DND-41 (cell line): ENCODE data around the gene TUFM.
"Not testable (repeated sequence)": the region's sequence is repeated elsewhere in the genome, so short reads cannot be mapped to it uniquely, and the experiment has no call there.

ENCODE experiments used
- ATAC-seq: fragments of 200-7000 bp; cut with Tn5 transposase; 3 replicates; pipeline ENCODE4 v1.9.1; 2021; ENCODE audit warnings: low read depth; ENCODE audit not compliant: insufficient read depth
- DNase-seq: peaks from one replicate; pipeline ENCODE4 v3.0.0-alpha.2; 2020
- H2AFZ ChIP-seq: 2 replicates; pipeline ENCODE4 v1.6.0; 2012; ENCODE audit warnings: low read depth, low read length
- H3K27ac ChIP-seq: 2 replicates; pipeline ENCODE4 v1.5.1; 2012; ENCODE audit warnings: low read length, inconsistent platforms
- H3K27me3 ChIP-seq: fragments of 200-600 bp; sonication (generic); 2 replicates; pipeline ENCODE4 v1.6.0; 2012; ENCODE audit warnings: low read length, mild to moderate bottlenecking, inconsistent platforms; ENCODE audit not compliant: insufficient read depth, poor library complexity
- H3K36me3 ChIP-seq: 2 replicates; pipeline ENCODE4 v1.5.1; 2012; ENCODE audit warnings: low read length, inconsistent platforms; ENCODE audit not compliant: insufficient read depth
- H3K4me1 ChIP-seq: 2 replicates; pipeline ENCODE4 v1.5.1; 2012; ENCODE audit warnings: mild to moderate bottlenecking, low read length; ENCODE audit not compliant: insufficient read depth
- H3K4me2 ChIP-seq: 2 replicates; pipeline ENCODE4 v1.6.0; 2012; ENCODE audit warnings: mild to moderate bottlenecking, moderate library complexity, low read length, inconsistent platforms; ENCODE audit not compliant: insufficient read depth
- H3K4me3 ChIP-seq, 2 experiments: fragments of 200-600 bp in 1 of 2; shearing (Covaris generic) in 1 of 2; 2 replicates each; pipeline ENCODE4 v1.5.1; 2012 to 2016; ENCODE audit warnings: inconsistent platforms in 2 of 2, low read length in 2 of 2, mild to moderate bottlenecking in 2 of 2, low read depth in 1 of 2, moderate library complexity in 1 of 2
- H3K79me2 ChIP-seq: 2 replicates; pipeline ENCODE4 v1.6.0; 2012; ENCODE audit warnings: low read length, inconsistent platforms; ENCODE audit not compliant: insufficient read depth
- H3K9ac ChIP-seq: 2 replicates; pipeline ENCODE4 v1.6.0; 2012; ENCODE audit warnings: low read depth, mild to moderate bottlenecking, inconsistent platforms, low read length, moderate library complexity
- H3K9me3 ChIP-seq: 2 replicates; pipeline ENCODE4 v1.5.1; 2012; ENCODE audit warnings: low read length, moderate library complexity, mild to moderate bottlenecking, inconsistent platforms; ENCODE audit not compliant: insufficient read depth, severe bottlenecking
- H4K20me1 ChIP-seq: 2 replicates; pipeline ENCODE4 v1.6.0; 2012; ENCODE audit warnings: low read length; ENCODE audit not compliant: insufficient read depth
- EZH2 ChIP-seq: IDR thresholded peaks from 3 replicates; pipeline ENCODE4 v1.6.1; 2012; ENCODE audit warnings: borderline replicate concordance, low read depth, mild to moderate bottlenecking, moderate library complexity, low read length, inconsistent platforms; ENCODE audit not compliant: severe bottlenecking
- TF ChIP-seq, protein P1 (sequence below): IDR thresholded peaks from 2 replicates; pipeline ENCODE4 v1.5.1; 2012; ENCODE audit warnings: borderline replicate concordance, low read length, moderate library complexity, mild to moderate bottlenecking; ENCODE audit not compliant: poor library complexity, severe bottlenecking; ENCODE audit errors: extremely low read depth

The TUFM gene

DNA sequence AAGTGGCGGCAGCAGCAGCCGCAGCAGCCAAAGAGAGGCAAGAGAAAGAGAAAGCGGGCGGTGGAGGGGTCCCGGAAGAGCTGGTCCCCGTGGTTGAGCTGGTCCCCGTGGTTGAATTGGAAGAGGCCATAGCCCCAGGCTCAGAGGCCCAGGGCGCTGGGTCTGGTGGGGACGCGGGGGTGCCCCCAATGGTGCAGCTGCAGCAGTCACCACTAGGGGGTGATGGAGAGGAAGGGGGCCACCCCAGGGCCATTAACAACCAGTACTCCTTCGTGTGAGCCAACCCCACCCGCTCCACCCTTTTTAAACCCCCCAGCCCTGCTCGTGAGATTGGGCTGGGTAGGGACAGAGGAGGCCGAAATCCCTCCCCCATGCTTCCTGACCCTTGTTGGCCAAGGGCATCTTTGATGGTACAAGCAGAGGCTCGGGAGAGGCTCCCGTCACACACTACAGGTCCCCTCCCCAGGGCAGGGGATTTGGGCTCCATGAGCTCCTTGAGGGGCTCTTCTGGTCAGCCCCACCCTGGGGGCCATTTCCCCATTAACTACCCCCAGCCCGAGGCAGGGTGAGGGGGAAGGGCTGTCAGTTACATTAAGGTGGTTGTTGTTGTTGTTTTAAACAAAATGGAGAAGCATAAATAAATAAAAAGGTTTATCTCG is 27.5 kb upstream of the TUFM start:
- DNase-seq, result peak; percentile 60

DNA sequence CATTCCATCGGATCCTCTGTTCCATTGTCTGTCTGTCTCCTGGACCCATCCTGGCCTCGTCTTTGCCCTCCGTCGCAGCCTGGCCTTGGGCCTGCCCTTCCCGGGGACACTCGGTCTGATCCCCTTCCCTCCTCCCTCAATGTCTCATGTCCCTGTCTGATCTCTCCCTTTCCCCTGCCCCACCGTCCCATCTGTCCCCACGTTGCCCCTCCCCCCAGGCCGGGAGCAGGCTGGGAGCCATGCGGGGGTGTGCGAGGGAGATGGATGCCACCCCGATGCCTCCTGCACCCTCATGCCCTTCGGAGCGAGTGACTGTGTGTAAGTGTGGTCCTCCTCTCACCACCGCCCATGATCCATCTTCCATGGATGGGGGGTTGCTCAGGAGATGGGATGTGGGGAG is 26.8 kb upstream of the TUFM start:
- H3K9me3 ChIP-seq, result no peaks in the 10 kb centered on the region
- no peaks in the 10 kb centered on the region; the same call in 1 of the 2 replicates for H3K79me2 ChIP-seq
- peaks cover 63% of the 10 kb centered on the region for H3K36me3 ChIP-seq
- no peaks in the 10 kb centered on the region for H3K4me1 ChIP-seq
- no peak overlapping the region for H3K9ac ChIP-seq
- no peaks in the 10 kb centered on the region for H3K27me3 ChIP-seq
- DNase-seq (no peak), ATAC-seq (no peak)
- no peak overlapping the region for H3K27ac ChIP-seq
- TF ChIP-seq, protein P1, sequence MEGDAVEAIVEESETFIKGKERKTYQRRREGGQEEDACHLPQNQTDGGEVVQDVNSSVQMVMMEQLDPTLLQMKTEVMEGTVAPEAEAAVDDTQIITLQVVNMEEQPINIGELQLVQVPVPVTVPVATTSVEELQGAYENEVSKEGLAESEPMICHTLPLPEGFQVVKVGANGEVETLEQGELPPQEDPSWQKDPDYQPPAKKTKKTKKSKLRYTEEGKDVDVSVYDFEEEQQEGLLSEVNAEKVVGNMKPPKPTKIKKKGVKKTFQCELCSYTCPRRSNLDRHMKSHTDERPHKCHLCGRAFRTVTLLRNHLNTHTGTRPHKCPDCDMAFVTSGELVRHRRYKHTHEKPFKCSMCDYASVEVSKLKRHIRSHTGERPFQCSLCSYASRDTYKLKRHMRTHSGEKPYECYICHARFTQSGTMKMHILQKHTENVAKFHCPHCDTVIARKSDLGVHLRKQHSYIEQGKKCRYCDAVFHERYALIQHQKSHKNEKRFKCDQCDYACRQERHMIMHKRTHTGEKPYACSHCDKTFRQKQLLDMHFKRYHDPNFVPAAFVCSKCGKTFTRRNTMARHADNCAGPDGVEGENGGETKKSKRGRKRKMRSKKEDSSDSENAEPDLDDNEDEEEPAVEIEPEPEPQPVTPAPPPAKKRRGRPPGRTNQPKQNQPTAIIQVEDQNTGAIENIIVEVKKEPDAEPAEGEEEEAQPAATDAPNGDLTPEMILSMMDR, result no peak
- no peak for TF ChIP-seq EZH2
- H4K20me1 ChIP-seq, result peaks cover 10% of the 10 kb centered on the region; the same call in 1 of the 2 replicates
- no peak overlapping the region for H2AFZ ChIP-seq
- H3K4me3 ChIP-seq, result no peak overlapping the region
- H3K4me2 ChIP-seq, result no peak overlapping the region

More for the DNA sequence above, 27.5 kb upstream of the TUFM start:
- H2AFZ ChIP-seq, result no peak overlapping the region
- H3K9ac ChIP-seq, result no peak overlapping the region
- H3K4me3 ChIP-seq, result no peak overlapping the region
- peaks cover 10% of the 10 kb centered on the region; the same call in 1 of the 2 replicates for H4K20me1 ChIP-seq
- peaks cover 59% of the 10 kb centered on the region for H3K36me3 ChIP-seq
- H3K27me3 ChIP-seq, result no peaks in the 10 kb centered on the region
- no peak overlapping the region for H3K4me2 ChIP-seq
- peak; percentile 75 for ATAC-seq
- no peak overlapping the region for H3K27ac ChIP-seq
- H3K4me1 ChIP-seq, result peaks cover 7% of the 10 kb centered on the region
- no peaks in the 10 kb centered on the region for H3K9me3 ChIP-seq
- TF ChIP-seq EZH2, result no peak
- TF ChIP-seq, protein P1, result peak; percentile 81
- H3K79me2 ChIP-seq, result no peaks in the 10 kb centered on the region; the same call in 1 of the 2 replicates

DNA sequence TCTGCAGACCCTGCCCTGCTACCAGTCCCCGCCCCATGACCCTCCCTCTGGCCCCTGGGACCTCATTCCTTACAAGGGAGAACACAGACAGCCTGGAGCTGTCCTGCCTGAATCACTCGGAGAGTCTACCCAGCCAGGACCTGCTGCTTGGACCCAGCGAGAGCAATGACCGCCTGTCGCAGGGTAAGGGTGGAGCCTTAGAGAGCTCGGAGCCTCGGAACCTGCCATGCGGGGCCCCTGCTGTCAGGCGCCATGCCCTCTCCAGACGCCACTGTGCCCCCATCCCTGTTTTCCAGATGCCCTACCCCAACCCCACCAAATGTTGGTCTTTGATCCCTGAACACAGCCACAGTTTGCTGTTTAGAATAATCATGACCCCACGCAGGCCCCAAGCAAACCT is 23.1 kb upstream of the TUFM start:
- Histone ChIP-seq H2AFZ (no peak overlapping the region), H3K27me3 (no peaks in the 10 kb centered on the region), H3K36me3 (peaks cover 77% of the 10 kb centered on the region), H3K79me2 (peaks cover 34% of the 10 kb centered on the region), H4K20me1 (peaks cover 15% of the 10 kb centered on the region; the same call in 1 of the 2 replicates), H3K27ac (no peak overlapping the region), H3K4me2 (no peak overlapping the region), H3K9ac (no peak overlapping the region), H3K9me3 (no peaks in the 10 kb centered on the region), H3K4me3 (no peak overlapping the region), H3K4me1 (peaks cover 17% of the 10 kb centered on the region)
- DNase-seq (no peak), ATAC-seq (no peak)
- TF ChIP-seq EZH2, result no peak
- TF ChIP-seq, protein P1, result no peak

GRCh38 chr16:28867646-28868045 is 21.5 kb upstream of the TUFM start:
- H3K4me2 ChIP-seq, H3K27me3 ChIP-seq, H3K27ac ChIP-seq, H3K9me3 ChIP-seq, H3K4me3 ChIP-seq, H2AFZ ChIP-seq, H3K9ac ChIP-seq, DNase-seq, ATAC-seq: not testable (repeated sequence)
- H3K4me1 ChIP-seq, result peaks cover 19% of the 10 kb centered on the region
- peaks cover 64% of the 10 kb centered on the region for H3K36me3 ChIP-seq
- H3K79me2 ChIP-seq, result peaks cover 49% of the 10 kb centered on the region
- peaks cover 15% of the 10 kb centered on the region; the same call in 1 of the 2 replicates for H4K20me1 ChIP-seq
